Limb (tissue), 2 donors: ENCODE results near the gene TLCD2.
"Not testable (repeated sequence)": the region's sequence is repeated elsewhere in the genome, so short reads cannot be mapped to it uniquely, and the experiment has no call there.

Experiments
- DNase-seq, 2 donors: peaks; one replicate each; pipeline ENCODE4 v3.0.0-alpha.2; 2016; ENCODE audit errors: extremely low spot score in 2 of 2

Gene TLCD2

DNA sequence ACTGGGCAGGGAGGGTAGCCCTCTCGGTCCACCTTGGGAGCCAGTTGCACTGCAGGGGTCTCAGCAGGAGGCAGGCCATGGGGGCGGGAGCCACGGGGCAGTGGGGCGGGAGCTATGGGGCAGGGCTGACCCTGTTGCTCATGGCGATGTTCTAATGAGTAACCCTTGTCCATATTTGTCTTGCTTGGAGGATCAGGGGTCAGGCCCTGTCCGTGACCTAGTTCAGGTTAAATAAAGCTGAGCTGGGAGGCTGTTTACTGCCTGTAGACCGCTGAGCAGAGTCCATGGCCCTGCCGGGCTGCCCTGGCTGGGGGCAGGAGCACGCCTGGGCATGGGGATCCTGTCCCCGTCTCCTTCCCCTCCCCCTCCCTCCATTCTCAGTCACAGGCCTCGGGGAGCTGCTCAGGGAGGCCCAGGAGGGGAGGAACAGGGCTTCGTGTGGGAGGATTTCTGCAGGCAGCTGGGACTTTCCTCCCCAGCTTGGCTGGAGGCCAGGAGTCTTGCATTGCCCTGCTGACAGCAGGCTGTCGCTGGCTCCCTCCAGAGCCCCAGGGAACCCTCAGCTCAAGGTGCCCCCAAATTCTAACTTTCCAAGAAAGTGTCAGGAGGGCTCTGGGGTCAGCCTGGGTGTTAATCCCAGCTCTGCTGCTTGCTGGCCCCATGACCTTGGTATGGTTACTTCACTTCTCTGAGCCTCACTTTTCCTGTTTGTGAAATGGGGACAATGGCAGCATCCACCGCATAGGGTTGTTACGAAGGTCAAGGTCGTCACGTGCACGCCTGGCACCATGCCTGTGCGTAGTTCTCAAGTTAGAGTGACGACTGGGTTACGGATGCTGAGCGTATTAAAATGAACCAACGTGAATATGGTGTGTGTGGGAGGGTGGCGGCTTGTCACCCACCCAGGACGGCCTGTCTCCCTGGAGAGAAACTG lies 26.4 kb upstream of the TLCD2 start:
- peak; percentile 31 to 32 for DNase-seq

DNA sequence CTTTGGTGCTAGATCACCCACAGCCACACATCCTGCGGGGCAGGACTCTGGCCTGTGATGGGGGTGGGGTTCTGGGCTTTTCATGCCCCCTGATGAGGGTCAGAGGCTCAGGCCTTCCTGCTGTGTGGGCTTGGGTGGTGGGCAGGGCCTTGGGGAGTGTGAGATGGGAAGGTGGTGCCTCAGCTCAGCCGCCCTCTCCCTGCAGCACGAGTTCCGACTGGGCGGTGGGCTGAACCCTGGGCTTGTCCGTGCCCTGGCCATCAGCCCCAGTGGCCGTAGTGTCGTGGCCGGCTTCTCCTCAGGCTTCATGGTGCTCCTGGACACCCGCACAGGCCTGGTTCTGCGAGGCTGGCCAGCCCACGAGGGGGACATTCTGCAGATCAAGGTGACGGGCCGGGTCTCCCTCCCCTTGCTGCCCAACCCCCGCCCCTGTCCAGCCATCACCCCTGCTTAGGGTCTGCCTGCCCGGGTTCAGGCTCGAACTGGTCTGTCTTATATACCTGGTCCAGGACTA lies 25.7 kb upstream of the TLCD2 start:
- DNase-seq, result peak in 1 of 2 donors; percentile 21

DNA sequence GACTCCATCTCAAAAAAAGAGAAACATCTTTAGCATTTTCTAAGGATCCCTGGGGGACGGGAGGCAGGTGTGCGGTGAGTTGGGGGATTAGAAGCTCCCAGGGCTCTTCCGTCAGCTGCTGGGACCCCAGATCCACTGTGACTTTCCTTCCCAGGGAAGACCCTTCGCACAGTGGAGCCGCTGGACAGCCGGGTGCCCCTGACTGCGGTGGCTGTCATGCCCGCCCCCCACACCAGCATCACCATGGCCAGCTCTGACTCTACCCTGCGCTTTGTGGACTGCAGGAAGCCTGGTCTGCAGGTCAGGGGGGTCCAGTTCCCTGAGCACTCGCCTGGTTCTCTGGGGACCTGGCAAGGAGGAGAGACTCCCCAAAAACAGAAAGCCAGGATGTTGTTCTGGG lies 25.2 kb upstream of the TLCD2 start:
- no peak for DNase-seq

DNA sequence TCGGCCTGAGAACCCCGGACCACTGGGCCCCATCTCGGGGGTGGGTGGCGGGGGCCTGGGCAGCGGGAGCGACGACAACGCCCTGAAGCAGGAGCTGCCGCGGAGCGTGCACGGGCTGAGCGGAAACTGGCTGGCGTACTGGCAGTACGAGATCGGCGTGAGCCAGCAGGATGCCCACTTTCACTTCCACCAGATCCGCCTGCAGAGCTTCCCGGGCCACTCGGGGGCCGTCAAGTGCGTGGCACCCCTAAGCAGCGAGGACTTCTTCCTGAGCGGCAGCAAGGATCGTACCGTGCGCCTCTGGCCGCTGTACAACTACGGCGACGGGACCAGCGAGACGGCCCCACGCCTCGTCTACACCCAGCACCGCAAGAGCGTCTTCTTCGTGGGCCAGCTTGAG lies 23.6 kb upstream of the TLCD2 start:
- DNase-seq, result no peak

DNA sequence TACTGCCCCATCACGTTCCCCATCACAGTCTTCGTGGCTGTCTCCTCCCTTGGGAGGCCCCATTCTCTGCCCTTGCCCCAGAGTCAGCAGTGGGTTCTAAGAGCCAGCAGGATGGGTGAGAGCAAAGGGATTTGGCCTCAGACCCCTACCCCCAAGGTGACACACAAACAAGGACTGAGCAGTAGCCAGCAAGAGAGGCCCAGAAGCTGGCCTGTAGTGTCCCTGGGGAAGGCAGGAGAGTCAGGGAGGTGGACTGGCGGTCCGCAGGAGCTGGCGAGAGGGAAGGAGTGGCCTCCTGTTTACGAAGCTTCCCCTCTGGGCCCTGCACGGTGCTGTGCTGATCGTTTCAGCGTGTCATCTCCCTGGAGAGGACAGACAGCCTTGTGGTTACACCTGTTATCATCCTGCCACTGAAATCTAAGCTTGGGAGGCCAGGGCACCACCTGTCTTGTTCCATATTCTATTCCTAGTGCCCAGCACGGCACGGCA lies 22.7 kb upstream of the TLCD2 start:
- no peak for DNase-seq

DNA sequence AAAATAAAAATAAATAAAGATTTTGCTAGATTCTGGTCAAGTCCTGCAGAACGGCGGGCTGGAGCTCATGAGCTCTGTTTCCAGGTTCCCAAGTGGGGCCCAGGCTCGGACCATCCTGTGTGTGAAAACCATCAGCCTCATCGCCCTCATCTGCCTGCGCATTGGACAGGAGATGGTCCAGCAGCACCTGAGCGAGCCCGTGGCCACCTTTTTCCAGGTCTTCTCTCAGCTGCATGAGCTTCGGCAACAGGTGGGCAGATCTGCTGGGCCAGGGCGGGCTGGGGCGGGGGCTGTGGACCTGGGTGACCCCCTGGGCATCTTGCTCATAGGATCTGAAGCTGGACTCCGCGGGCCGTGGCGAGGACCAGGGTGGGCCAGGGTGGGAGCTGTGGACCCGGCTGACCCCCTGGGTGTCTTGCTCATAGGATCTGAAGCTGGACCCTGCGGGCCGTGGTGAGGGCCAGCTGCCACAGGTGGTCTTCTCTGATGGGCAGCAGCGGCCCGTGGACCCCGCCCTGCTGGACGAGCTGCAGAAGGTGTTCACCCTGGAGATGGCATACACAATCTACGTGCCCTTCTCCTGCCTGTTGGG lies 22.2 kb upstream of the TLCD2 start:
- DNase-seq, result no peak

DNA sequence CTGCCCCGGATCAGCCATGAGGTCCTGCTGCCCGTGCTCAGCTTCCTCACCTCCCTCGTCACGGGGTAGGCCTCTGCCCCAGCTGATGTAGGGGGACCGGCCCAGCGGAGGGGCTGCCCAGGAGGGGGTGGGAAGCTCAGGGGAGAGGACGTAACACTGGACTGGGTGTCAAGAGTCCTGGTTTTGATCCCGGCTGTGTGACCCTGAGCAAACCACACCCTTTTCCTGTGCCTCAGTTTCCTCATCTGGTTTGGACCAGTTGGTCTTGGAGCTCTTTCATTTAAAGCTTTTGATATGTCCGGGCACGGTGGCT lies 21.0 kb upstream of the TLCD2 start:
- no peak for DNase-seq

DNA sequence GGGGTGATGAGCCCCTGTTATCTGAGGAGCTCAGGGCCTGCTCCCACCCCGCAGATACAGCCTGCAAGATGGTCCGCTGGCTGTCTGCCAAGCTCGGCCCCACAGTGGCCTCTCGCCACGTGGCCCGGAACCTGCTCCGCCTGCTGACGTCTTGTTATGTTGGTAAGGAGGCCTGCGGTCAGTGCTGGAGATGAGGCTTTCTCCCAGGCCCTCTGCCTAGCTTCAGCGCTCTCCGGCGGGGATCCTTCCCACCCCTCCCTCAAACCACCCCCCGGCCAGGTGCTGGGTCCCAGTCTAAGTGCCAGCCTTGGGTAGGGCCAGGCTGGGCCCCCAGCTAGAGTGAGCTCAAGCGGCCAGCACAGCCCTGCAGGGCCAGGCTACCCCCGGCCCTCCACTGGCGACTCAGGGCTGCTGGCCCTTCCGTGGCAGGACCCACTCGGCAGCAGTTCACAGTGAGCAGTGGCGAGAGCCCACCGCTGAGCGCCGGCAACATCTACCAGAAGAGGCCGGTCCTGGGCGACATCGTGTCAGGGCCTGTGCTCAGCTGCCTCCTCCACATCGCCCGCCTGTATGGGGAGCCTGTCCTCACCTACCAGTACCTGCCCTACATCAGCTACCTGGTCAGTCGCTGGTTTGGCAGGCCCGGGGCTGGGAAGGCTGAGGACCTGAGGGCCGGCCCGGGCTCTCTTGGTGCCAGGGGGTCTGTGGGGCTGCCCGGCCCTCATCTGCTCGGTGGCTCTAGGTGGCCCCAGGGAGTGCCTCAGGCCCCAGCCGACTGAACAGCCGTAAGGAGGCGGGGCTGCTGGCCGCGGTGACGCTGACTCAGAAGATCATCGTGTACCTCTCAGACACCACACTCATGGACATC lies 20.4 kb upstream of the TLCD2 start:
- peak; percentile 47 to 78 for DNase-seq

DNA sequence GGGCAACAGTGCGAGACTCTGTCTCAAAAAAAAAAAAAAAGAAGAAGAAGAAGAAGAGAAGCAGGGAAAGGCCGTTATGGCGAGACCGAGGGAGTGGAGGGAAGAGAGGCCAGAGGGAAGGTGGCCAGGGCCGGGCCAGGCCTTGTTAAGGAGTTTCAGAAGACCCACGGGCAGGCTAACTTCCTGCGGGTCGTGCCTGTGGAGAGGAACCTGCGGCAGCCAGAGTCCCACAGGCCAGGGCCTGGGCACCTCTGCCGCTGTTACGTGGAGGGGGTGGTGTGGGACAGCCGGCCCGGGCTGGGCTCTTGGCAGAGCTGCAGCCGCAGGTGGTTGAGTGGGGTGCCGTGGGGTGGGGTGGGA lies 19.8 kb upstream of the TLCD2 start:
- DNase-seq, result no peak

DNA sequence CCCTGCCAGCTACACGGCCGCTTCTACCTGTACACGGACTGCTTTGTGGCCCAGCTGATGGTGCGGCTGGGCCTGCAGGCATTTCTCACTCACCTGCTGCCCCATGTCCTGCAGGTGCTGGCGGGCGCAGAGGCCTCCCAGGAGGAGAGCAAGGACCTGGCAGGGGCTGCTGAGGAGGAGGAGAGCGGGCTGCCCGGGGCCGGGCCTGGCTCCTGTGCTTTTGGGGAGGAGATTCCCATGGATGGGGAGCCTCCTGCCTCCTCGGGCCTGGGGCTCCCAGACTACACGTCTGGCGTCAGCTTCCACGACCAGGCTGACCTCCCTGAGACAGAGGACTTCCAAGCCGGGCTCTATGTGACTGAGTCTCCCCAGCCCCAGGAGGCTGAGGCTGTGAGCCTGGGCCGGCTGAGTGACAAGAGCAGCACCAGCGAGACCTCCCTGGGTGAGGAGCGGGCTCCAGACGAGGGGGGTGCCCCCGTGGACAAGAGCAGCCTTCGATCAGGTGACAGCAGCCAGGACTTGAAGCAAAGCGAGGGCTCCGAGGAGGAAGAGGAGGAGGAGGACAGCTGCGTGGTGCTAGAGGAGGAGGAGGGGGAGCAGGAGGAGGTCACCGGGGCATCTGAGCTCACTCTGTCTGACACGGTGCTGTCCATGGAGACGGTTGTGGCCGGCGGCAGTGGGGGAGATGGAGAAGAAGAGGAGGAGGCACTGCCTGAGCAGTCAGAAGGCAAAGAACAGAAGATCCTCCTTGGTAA lies 17.9 kb upstream of the TLCD2 start:
- peak in 1 of 2 donors; percentile 32 for DNase-seq

DNA sequence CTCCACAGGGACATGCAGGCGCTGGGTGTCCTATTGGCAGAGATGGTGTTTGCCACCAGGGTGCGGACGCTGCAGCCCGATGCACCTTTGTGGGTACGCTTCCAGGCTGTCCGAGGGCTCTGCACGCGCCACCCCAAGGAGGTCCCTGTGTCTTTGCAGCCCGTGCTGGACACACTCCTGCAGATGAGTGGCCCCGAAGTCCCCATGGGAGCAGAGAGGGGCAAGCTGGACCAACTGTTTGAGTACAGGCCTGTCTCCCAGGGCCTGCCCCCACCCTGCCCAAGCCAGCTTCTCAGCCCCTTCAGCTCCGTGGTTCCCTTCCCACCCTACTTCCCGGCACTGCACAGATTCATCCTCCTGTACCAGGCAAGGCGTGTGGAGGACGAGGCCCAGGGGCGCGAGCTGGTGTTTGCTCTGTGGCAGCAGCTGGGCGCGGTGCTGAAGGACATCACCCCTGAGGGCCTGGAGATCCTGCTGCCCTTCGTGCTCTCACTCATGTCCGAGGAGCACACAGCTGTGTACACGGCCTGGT lies 17.1 kb upstream of the TLCD2 start:
- DNase-seq, result peak in 1 of 2 donors; percentile 22

DNA sequence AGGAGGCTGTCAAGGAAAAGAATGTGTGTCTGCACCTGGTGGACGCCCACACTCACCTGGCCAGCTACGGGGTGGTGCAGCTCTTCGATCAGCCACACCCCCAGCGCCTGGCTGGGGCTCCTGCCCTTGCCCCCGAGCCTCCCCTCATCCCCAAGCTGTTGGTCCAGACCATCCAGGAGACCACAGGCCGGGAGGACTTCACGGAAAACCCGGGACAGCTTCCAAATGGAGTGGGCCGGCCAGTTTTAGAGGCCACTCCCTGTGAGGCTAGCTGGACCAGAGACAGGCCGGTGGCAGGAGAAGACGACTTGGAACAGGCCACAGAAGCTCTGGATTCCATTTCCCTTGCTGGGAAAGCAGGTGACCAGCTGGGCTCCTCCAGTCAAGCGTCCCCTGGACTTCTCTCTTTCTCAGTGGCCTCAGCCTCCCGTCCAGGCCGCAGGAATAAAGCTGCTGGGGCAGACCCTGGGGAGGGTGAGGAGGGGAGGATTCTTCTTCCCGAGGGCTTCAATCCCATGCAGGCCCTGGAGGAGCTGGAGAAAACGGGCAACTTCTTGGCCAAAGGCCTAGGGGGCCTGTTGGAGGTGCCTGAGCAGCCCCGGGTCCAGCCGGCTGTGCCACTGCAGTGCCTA lies 16.6 kb upstream of the TLCD2 start:
- DNase-seq, result peak in 1 of 2 donors; percentile 22

DNA sequence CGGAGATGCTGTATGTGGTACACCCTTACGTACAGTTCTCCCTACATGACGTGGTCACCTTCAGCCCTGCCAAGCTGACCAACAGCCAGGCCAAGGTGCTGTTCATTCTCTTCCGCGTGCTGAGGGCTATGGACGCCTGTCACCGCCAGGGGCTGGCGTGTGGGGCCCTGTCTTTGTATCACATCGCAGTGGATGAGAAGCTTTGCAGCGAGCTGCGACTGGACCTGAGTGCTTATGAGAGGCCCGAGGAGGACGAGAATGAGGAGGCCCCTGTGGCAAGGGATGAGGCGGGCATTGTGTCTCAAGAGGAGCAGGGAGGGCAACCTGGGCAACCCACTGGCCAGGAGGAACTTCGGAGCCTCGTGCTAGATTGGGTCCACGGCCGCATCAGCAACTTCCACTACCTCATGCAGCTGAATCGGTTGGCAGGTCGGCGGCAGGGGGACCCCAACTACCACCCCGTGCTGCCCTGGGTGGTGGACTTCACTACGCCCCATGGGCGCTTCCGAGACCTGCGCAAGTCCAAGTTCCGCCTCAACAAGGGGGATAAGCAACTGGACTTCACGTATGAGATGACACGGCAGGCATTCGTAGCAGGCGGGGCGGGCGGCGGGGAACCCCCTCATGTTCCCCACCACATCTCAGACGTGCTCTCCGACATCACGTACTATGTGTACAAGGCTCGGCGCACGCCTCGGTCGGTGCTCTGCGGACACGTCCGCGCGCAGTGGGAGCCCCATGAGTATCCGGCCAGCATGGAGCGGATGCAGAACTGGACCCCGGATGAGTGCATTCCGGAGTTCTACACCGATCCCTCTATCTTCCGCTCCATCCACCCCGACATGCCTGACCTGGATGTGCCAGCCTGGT lies 15.7 kb upstream of the TLCD2 start:
- DNase-seq, result peak in 1 of 2 donors; percentile 28

DNA sequence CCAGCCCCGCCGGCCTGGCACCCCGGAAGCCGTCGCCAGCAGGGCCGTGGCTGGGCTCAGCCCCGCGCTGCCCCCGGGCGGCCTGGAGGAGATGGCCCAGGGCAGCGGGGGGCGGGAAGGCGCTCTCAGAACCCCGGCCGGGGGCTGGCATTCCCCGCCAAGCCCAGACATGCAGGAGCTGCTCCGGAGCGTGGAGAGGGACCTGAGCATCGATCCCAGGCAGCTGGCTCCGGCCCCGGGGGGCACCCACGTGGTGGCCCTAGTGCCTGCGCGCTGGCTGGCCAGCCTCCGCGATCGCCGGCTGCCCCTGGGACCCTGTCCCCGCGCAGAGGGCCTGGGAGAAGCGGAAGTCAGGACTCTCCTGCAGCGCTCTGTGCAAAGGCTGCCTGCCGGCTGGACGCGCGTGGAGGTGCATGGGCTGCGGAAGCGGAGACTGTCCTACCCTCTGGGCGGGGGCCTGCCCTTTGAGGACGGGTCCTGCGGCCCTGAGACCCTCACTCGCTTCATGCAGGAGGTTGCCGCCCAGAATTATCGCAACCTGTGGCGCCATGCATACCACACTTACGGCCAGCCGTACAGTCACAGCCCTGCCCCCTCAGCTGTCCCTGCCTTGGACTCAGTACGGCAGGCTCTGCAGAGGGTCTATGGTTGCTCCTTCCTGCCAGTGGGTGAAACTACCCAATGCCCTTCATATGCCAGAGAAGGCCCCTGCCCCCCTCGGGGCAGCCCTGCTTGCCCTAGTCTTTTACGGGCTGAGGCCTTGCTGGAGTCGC lies 14.9 kb upstream of the TLCD2 start:
- DNase-seq, result no peak

DNA sequence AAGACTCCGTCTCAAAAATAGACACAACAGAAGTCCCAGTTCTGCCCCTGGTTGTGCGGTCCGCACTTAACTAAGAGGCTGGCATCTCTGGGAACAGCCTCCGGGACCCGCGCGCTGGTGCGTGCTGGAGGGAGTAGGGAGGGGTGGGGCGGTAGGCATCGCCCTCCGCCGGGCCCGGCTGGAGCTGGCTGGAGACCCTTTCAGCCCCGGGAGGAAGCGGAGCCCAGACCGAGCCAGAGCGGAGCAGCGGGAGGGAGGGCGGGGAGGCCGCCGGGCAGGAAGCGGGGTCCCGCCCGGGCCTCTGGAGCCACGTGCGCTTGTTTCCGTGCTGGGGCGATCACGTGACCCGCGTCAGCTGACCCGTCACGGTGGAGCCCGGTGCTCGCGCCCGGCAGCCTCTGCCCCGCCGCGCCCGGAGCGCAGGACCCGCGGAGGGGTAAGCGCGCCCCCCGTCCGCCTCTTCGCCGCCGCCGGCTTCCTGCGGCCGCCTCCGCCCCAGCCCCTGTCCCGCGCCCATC lies 14.2 kb upstream of the TLCD2 start, which contains the start of gene WDR81:
TSS of gene WDR81 (plus strand) at position 354 of the 518 bp plus-strand sequence. CDS start 256 bp downstream, outside the sequence.
- DNase-seq, result peak; percentile 85 to 91

DNA sequence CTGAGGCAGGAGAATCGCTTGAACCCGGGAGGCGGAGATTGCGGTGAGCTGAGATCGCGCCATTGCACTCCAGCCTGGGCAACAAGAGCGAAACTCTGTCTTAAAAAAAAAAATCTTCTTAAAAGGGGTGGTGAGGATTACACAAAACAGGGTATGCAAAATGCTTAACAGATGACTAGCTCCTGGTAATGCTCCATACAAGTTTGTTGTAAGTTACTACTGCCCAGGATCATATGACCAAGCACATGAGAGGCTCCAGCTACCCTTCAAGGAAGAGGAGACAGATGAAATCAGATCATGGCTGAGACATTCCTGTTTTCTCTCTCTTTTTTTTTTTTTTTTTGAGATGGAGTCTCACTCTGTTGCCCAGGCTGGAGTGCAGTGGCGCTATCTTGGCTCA lies 11.8 kb upstream of the TLCD2 start:
- not testable (repeated sequence) for DNase-seq

DNA sequence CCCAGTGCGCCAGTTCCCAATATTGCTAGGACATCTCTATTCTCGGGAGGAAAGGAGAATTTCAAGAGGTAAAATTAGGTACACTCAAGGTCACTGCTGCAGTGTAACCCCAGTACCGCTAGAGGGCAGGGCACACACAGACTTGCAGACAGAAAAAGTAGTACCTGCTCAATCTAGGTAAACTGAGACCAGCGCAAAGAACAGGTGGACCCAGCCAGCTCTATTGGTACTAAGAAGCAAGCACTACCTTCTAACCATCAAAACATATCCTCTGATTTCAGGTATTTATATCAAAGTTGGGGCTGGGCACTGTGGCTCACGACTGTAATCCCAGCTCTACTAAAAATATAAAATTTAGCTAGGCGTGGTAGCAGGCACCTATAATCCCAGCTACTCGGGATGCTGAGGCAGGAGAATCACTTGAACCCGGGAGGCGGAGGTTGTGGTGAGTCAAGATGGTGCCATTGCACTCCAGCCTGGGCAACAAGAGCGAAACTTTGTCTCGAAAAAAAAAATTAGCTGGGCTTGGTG lies 10.7 kb upstream of the TLCD2 start:
- DNase-seq, result peak; percentile 51 to 75
